ENCODE data around the gene MAPK7. TPM values are rescaled to one million over a fixed set of nuclear protein-coding genes. Genes with fewer than 3 reads are reported as not detected.

Gene MAPK7
- total RNA-seq, 1 experiment from 2014 or later, result 23.3 TPM

DNA sequence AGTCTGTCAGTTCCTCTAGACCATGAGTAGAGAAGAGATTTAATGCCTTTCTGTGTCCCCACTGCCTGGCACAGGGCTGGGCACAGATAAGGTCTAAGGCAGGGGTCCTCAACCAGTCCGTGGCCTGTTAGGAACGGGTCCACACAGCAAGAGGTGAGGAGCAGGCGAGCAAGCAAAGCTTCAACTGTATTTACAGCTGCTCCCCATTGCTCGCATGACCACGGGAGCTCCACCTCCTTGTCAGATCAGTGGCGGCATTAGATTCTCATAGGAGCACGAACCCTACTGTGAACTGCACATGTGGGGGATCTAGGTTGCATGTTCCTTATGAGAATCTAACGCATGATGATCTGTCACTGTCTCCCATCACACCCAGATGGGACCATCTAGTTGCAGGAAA is 17.5 kb upstream of the MAPK7 start:
- POLR2A ChIA-PET (ENCODE audit: unreplicated experiment), result no interaction called here

DNA sequence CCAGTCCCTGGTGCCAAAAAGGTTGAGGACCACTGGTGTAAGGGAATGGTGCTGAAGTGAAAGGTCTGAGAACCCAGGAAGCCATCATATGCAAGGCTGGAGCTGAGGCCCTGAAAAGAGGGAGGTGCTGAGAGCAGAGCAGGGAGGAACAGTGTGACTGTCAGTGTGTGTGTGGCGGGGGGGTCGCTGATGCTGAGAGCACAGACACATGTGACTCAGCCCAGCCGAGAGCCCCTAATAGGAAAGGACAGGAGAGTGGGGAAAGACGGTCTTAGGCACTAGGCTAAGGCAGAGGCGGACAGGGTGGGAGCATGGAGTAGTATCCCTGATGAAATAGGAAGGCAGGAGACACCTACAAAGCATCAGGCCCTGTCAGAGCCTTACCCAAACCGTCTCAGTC is 17.0 kb upstream of the MAPK7 start:
- intact Hi-C loops (cut with micrococcal nuclease; ENCODE audit: unreplicated experiment), result loop anchor here (5.0 kb wide), 2 partner anchors 291 to 391 kb away; no protein-coding TSS in a partner anchor
- TF ChIP-seq EZH2 (IDR thresholded peaks at IDR 0.05; ENCODE audit: low read depth), result no peak
- TF ChIP-seq, protein P1, sequence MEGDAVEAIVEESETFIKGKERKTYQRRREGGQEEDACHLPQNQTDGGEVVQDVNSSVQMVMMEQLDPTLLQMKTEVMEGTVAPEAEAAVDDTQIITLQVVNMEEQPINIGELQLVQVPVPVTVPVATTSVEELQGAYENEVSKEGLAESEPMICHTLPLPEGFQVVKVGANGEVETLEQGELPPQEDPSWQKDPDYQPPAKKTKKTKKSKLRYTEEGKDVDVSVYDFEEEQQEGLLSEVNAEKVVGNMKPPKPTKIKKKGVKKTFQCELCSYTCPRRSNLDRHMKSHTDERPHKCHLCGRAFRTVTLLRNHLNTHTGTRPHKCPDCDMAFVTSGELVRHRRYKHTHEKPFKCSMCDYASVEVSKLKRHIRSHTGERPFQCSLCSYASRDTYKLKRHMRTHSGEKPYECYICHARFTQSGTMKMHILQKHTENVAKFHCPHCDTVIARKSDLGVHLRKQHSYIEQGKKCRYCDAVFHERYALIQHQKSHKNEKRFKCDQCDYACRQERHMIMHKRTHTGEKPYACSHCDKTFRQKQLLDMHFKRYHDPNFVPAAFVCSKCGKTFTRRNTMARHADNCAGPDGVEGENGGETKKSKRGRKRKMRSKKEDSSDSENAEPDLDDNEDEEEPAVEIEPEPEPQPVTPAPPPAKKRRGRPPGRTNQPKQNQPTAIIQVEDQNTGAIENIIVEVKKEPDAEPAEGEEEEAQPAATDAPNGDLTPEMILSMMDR (conservative IDR thresholded peaks at IDR 0.05), result no peak
- Histone ChIP-seq H3K9me2 (ENCODE audit: insufficient read depth) (no peaks in the 10 kb centered on the region), H4K20me1 (ENCODE audit: insufficient read depth) (no peaks in the 10 kb centered on the region), H3K9me3 (ENCODE audit: insufficient read depth, low read depth) (no peaks in the 10 kb centered on the region), H3K4me1 (replicated peaks; ENCODE audit: insufficient read depth) (peaks cover 13% of the 10 kb centered on the region), H3K79me2 (ENCODE audit: low read depth) (peaks cover 16% of the 10 kb centered on the region), H2AFZ (peak overlapping the region; percentile 88; the same call in 1 of the 2 replicates), H3K27me3 (ENCODE audit: insufficient read depth, low read depth) (no peaks in the 10 kb centered on the region), H3F3A (ENCODE audit: insufficient read depth, low read depth) (peaks cover 11% of the 10 kb centered on the region), H3K36me3 (ENCODE audit: low read depth) (peaks cover 11% of the 10 kb centered on the region; the same call in 1 of the 2 replicates), H3K4me2 (peak overlapping the region; percentile 80), H3K4me3 (peak overlapping the region; percentile 86; the same call in 1 of the 2 replicates), H3K27ac (no peak overlapping the region)
- DNase-seq, result no peak
- POLR2A ChIA-PET (ENCODE audit: unreplicated experiment), result no interaction called here
- BruUV-seq (replicated peaks), result no TSS peak
- CTCF ChIA-PET, result interaction anchor here (2.4 kb wide), 1 partner anchor 16 kb away, joined by 27 read pairs; the partner anchor contains the start of gene MAPK7

More for the DNA sequence above, 17.5 kb upstream of the MAPK7 start:
- no TSS peak for BruUV-seq (replicated peaks)
- DNase-seq, result no peak
- Histone ChIP-seq H3K9me2 (ENCODE audit: insufficient read depth) (no peaks in the 10 kb centered on the region), H3K4me2 (no peak overlapping the region), H3K4me1 (replicated peaks; ENCODE audit: insufficient read depth) (peaks cover 13% of the 10 kb centered on the region), H2AFZ (no peak overlapping the region), H3K79me2 (ENCODE audit: low read depth) (peaks cover 16% of the 10 kb centered on the region), H3K27ac (no peak overlapping the region), H3K9me3 (ENCODE audit: insufficient read depth, low read depth) (no peaks in the 10 kb centered on the region), H3K27me3 (ENCODE audit: insufficient read depth, low read depth) (no peaks in the 10 kb centered on the region), H3F3A (ENCODE audit: insufficient read depth, low read depth) (peaks cover 11% of the 10 kb centered on the region), H4K20me1 (ENCODE audit: insufficient read depth) (no peaks in the 10 kb centered on the region), H3K36me3 (ENCODE audit: low read depth) (peaks cover 13% of the 10 kb centered on the region; the same call in 1 of the 2 replicates), H3K4me3 (no peak overlapping the region)
- no peak for TF ChIP-seq EZH2 (IDR thresholded peaks at IDR 0.05; ENCODE audit: low read depth)
- TF ChIP-seq, protein P1 (conservative IDR thresholded peaks at IDR 0.05), result no peak
- CTCF ChIA-PET, result no interaction called here
- intact Hi-C loops (cut with micrococcal nuclease; ENCODE audit: unreplicated experiment), result loop anchor here (5.0 kb wide), 2 partner anchors 292 to 392 kb away; no protein-coding TSS in a partner anchor

DNA sequence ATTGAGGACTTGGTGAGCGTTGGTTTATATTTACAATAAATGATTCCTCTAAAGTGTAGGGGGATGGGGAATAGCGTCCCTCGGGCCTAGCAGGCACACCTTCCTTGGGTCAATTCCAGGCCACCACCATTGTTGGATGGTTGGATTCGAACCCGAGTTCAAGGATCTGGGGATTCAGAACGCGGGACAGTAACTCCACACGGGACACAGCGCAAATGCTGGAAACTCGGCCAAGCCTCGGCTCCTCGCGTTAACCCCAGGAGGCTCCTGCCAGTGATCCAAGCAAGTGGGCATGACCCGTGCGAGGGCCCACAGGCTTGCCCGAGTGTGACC is 16.4 kb upstream of the MAPK7 start:
- H4K20me1 ChIP-seq (ENCODE audit: insufficient read depth), result no peaks in the 10 kb centered on the region
- no peaks in the 10 kb centered on the region for H3K9me3 ChIP-seq (ENCODE audit: insufficient read depth, low read depth)
- peaks cover 8% of the 10 kb centered on the region; the same call in 1 of the 2 replicates for H3K36me3 ChIP-seq (ENCODE audit: low read depth)
- peaks cover 10% of the 10 kb centered on the region for H3F3A ChIP-seq (ENCODE audit: insufficient read depth, low read depth)
- TSS peak; percentile 53 for BruUV-seq (replicated peaks)
- H2AFZ ChIP-seq, result peak overlapping the region; percentile 88
- ChIA-PET POLR2A (ENCODE audit: unreplicated experiment) (interaction anchor here (0.6 to 1.6 kb wide), 4 partner anchors 8 to 1483 kb away, joined by 3 to 19 read pairs (median 5); partner anchors contain the start of gene MAPK7), CTCF (interaction anchor here (1.2 to 2.4 kb wide), 3 partner anchors 16 to 399 kb away, joined by 3 to 27 read pairs (median 19); partner anchors contain the start of gene MAPK7)
- H3K9me2 ChIP-seq (ENCODE audit: insufficient read depth), result no peaks in the 10 kb centered on the region
- H3K4me1 ChIP-seq (replicated peaks; ENCODE audit: insufficient read depth), result peaks cover 13% of the 10 kb centered on the region
- intact Hi-C loops (cut with micrococcal nuclease; ENCODE audit: unreplicated experiment), result loop anchor here (1.0 to 5.0 kb wide), 5 partner anchors 35 to 390 kb away; no protein-coding TSS in a partner anchor
- peak overlapping the region; percentile 80 for H3K4me2 ChIP-seq
- peak overlapping the region; percentile 85 for H3K27ac ChIP-seq
- H3K27me3 ChIP-seq (ENCODE audit: insufficient read depth, low read depth), result no peaks in the 10 kb centered on the region
- peaks cover 16% of the 10 kb centered on the region for H3K79me2 ChIP-seq (ENCODE audit: low read depth)
- no peak for DNase-seq
- H3K4me3 ChIP-seq, result peak overlapping the region; percentile 86
- TF ChIP-seq, protein P1 (conservative IDR thresholded peaks at IDR 0.05), result no peak
